Measurements from ENCODE around the gene DCLK1. TPM values are rescaled to one million over a fixed set of nuclear protein-coding genes. Genes with fewer than 3 reads are reported as not detected.

DCLK1 gene
- total and polyA plus RNA-seq, 10 donors, result 2.0 to 22.1 (median 11.7) TPM

DNA sequence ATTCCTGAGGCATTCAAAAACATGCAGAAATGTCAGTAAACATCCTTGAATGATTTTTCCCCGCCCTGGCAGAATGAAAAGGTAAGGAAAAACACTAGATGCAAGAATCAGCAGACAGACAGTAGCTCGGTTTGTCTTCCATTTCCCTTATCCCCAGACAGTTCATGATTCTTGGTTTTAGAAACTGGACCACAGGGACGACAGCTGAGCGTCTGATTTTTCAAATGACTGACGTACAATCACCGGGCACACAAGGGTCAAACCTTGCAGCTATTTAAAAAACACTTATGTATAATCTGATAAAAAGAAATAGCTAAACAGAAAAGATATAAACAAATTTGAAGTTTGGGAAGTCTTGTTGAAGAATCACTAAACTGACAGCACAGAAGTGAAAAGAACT, 47.1 kb downstream of the DCLK1 start:
- H3K27me3 ChIP-seq (replicated peaks in 1 of 7), result no peaks in the 10 kb centered on the region
- no peak for DNase-seq
- intact Hi-C loops (cut with DNase I; ENCODE audit: low total_unique reads), result no loop called here
- TF ChIP-seq, protein P1, sequence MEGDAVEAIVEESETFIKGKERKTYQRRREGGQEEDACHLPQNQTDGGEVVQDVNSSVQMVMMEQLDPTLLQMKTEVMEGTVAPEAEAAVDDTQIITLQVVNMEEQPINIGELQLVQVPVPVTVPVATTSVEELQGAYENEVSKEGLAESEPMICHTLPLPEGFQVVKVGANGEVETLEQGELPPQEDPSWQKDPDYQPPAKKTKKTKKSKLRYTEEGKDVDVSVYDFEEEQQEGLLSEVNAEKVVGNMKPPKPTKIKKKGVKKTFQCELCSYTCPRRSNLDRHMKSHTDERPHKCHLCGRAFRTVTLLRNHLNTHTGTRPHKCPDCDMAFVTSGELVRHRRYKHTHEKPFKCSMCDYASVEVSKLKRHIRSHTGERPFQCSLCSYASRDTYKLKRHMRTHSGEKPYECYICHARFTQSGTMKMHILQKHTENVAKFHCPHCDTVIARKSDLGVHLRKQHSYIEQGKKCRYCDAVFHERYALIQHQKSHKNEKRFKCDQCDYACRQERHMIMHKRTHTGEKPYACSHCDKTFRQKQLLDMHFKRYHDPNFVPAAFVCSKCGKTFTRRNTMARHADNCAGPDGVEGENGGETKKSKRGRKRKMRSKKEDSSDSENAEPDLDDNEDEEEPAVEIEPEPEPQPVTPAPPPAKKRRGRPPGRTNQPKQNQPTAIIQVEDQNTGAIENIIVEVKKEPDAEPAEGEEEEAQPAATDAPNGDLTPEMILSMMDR (IDR thresholded peaks at IDR 0.05 in 8 of 11, conservative IDR thresholded peaks at IDR 0.05 in 3 of 11), result no peak
- TF ChIP-seq POLR2AphosphoS5 (IDR thresholded peaks at IDR 0.05) (no peak), POLR2A (IDR thresholded peaks at IDR 0.05) (no peak)
- no peaks in the 10 kb centered on the region for H3K4me1 ChIP-seq
- H3K4me3 ChIP-seq, result no peak overlapping the region
- H3K36me3 ChIP-seq, result no peaks in the 10 kb centered on the region
- no peak overlapping the region for H3K27ac ChIP-seq
- WGBS, 5 donors, result 67 to 76% (median 71%) methylated on average over 6 of the region's 6 CpGs
- H3K9me3 ChIP-seq, result no peaks in the 10 kb centered on the region

DNA sequence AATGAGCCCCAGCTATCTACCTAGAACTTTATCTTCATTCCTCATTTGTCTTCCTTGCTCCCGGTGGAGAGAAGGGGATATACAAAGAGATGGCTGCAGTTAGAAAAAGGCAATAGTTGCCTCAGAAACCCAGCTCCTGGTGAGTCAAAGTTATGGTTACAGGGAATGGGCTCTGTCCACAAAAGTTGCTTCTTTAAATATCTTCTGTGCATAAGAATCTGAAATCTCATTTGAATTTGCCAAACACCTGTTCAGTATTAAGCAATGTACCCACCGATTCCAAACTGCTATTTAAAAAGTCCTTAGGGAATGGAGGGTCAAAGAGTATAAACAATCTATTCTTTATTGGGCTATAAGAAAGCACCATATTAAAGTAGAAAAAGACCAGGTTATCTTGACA, 48.4 kb downstream of the DCLK1 start:
- TF ChIP-seq, protein P1 (IDR thresholded peaks at IDR 0.05 in 8 of 11, conservative IDR thresholded peaks at IDR 0.05 in 3 of 11), result no peak
- TF ChIP-seq POLR2AphosphoS5 (IDR thresholded peaks at IDR 0.05) (no peak), POLR2A (IDR thresholded peaks at IDR 0.05) (no peak)
- H3K36me3 ChIP-seq, result no peaks in the 10 kb centered on the region
- H3K27ac ChIP-seq, result no peak overlapping the region
- no peaks in the 10 kb centered on the region for H3K9me3 ChIP-seq
- WGBS, 5 donors, result 79 to 87% (median 81%) methylated on average over 2 of the region's 2 CpGs
- intact Hi-C loops (cut with DNase I; ENCODE audit: low total_unique reads), result no loop called here
- H3K27me3 ChIP-seq (replicated peaks in 1 of 7), result no peaks in the 10 kb centered on the region
- no peak for DNase-seq
- H3K4me3 ChIP-seq, result no peak overlapping the region
- no peaks in the 10 kb centered on the region for H3K4me1 ChIP-seq

DNA sequence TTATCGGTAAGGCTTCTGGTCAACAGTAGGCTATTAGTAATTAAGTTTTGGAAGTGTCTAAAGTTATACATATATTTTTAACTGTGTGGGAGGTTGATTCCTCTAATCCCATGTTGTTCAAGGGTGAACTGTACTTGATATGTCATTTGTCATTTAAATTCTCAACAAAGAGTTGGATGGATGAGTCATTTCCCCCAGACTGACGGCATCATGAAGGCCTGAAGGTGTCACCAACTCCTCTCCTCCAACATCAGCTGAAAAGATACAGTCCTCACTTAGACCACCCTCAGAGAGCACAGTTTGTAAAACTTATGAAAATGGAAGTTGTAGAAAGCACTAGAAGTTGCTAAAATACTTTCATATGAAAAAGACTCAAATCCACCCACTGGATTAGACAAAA, 48.8 kb downstream of the DCLK1 start:
- DNase-seq, result no peak
- Histone ChIP-seq H3K36me3 (no peaks in the 10 kb centered on the region), H3K27ac (no peak overlapping the region), H3K4me3 (no peak overlapping the region), H3K27me3 (replicated peaks in 1 of 7) (no peaks in the 10 kb centered on the region), H3K4me1 (no peaks in the 10 kb centered on the region), H3K9me3 (no peaks in the 10 kb centered on the region)
- TF ChIP-seq, protein P1 (IDR thresholded peaks at IDR 0.05 in 8 of 11, conservative IDR thresholded peaks at IDR 0.05 in 3 of 11), result no peak
- TF ChIP-seq POLR2AphosphoS5 (IDR thresholded peaks at IDR 0.05) (no peak), POLR2A (IDR thresholded peaks at IDR 0.05) (no peak)
- WGBS, 5 donors, result 69 to 82% (median 72%) methylated on average over 2 of the region's 2 CpGs
- intact Hi-C loops (cut with DNase I; ENCODE audit: low total_unique reads), result no loop called here

DNA sequence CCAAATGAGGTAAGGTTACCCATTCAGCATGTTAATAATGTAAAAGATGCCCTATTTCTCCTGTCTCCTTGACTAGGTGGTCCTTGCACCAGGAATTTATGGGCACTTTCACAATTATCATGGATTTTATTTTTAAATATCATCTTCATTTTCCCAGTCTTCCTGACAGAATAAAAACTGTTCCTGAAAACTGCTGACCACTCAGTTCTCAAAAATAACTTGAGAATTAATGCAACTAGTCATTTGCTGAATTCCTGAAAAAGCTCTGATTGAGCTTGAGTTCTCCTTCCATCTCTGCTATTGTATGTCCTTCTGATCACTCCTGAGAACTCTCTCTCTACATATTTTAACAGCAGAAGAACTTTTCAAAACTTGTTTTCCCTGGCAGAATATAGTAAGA, 55.0 kb downstream of the DCLK1 start:
- TF ChIP-seq POLR2AphosphoS5 (IDR thresholded peaks at IDR 0.05), result no peak
- TF ChIP-seq, protein P1 (IDR thresholded peaks at IDR 0.05 in 8 of 11, conservative IDR thresholded peaks at IDR 0.05 in 3 of 11), result no peak
- no peak for TF ChIP-seq POLR2A (IDR thresholded peaks at IDR 0.05)
- intact Hi-C loops (cut with DNase I; ENCODE audit: low total_unique reads), result no loop called here
- Histone ChIP-seq H3K9me3 (no peaks in the 10 kb centered on the region), H3K27me3 (replicated peaks in 1 of 7) (no peaks in the 10 kb centered on the region), H3K4me3 (no peak overlapping the region), H3K27ac (no peak overlapping the region), H3K36me3 (no peaks in the 10 kb centered on the region), H3K4me1 (no peaks in the 10 kb centered on the region)
- DNase-seq, result no peak

All from spleen (tissue), 11 donors.